Right kidney (tissue), 9 donors: ENCODE results near the gene TMEM223.
"Not testable (repeated sequence)": the region's sequence is repeated elsewhere in the genome, so short reads cannot be mapped to it uniquely, and the experiment has no call there.

Source experiments
- DNase-seq: peaks from one replicate; pipeline ENCODE4 v3.0.0-alpha.2; 2016
- long read RNA-seq, 8 donors: transcript quantifications; one replicate each; lab custom pipeline, GENCODE V29; 2026

TMEM223 gene, protein sequence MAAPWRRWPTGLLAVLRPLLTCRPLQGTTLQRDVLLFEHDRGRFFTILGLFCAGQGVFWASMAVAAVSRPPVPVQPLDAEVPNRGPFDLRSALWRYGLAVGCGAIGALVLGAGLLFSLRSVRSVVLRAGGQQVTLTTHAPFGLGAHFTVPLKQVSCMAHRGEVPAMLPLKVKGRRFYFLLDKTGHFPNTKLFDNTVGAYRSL
- long read RNA-seq, donor 1, transcript TMEM223-201 (2 exons, 1,288 nt), result major isoform, 42 of 119 reads
- long read RNA-seq, donor 1, partial matches to known transcripts, result 17 of 119 reads
- long read RNA-seq, donor 1, other reads (novel, unspliced or antisense), result 57 of 119 reads
- long read RNA-seq, donor 2, transcript TMEM223-201 (2 exons, 1,288 nt), result major isoform, 28 of 92 reads
- long read RNA-seq, donor 2, partial matches to known transcripts, result 21 of 92 reads
- long read RNA-seq, donor 2, other reads (novel, unspliced or antisense), result 42 of 92 reads
- long read RNA-seq, donor 3, transcript TMEM223-201 (2 exons, 1,288 nt), result major isoform, 17 of 17 reads
- long read RNA-seq, donor 3, partial matches to known transcripts, result 0 of 17 reads
- long read RNA-seq, donor 3, other reads (novel, unspliced or antisense), result 0 of 17 reads
- long read RNA-seq, donor 4, transcript TMEM223-201 (2 exons, 1,288 nt), result major isoform, 28 of 30 reads
- long read RNA-seq, donor 4, partial matches to known transcripts, result 0 of 30 reads
- long read RNA-seq, donor 4, other reads (novel, unspliced or antisense), result 0 of 30 reads
- long read RNA-seq, donor 5, transcript TMEM223-201 (2 exons, 1,288 nt), result major isoform, 27 of 30 reads
- long read RNA-seq, donor 5, partial matches to known transcripts, result 0 of 30 reads
- long read RNA-seq, donor 5, other reads (novel, unspliced or antisense), result 0 of 30 reads
- long read RNA-seq, donor 6, transcript TMEM223-201 (2 exons, 1,288 nt), result major isoform, 20 of 31 reads
- long read RNA-seq, donor 6, partial matches to known transcripts, result 9 of 31 reads
- long read RNA-seq, donor 6, other reads (novel, unspliced or antisense), result 0 of 31 reads
- long read RNA-seq, donor 7, transcript TMEM223-201 (2 exons, 1,288 nt), result major isoform, 33 of 74 reads
- long read RNA-seq, donor 7, partial matches to known transcripts, result 38 of 74 reads
- long read RNA-seq, donor 7, other reads (novel, unspliced or antisense), result 0 of 74 reads
- long read RNA-seq, donor 8, transcript TMEM223-201 (2 exons, 1,288 nt), result major isoform, 18 of 19 reads
- long read RNA-seq, donor 8, partial matches to known transcripts, result 0 of 19 reads
- long read RNA-seq, donor 8, other reads (novel, unspliced or antisense), result 0 of 19 reads

- peak; percentile 84 for DNase-seq
These were observed at the start of gene TMEM223 for GRCh38 chr11:62791501-62792201. Gene TMEM223 (minus strand): TSS chr11:62792006. CDS start chr11:62791994, 12 bp downstream.

DNA sequence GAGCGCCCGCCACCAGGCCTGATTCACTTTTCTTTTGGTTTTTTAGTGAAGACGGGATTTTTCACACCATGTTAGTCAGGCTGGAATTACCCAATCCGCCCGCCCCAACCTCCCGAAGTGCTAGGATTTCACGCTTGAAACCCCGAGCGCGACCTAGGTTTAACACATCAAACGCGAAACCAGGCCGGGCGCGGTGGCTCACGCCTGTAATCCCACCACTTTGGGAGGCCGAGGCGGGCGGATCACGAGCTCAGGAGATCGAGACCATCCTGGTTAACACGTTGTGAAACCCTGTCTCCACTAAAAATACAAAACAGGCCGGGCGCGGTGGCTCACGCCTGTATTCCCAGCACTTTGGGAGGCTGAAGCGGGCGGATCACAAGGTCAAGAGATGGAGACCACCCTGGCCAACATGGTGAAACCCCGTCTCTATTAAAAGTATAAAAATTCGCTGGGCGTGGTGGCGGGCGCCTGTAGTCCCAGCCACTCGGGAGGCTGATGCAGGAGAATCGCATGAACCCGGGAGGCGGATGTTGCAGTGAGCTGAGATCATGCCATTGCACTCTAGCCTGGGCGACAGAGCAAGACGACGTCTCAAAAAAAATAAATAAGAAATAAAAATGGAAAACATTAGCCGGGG is 49.0 kb upstream of the TMEM223 start:
- not testable (repeated sequence) for DNase-seq

GRCh38 chr11:62839050-62839945 is 47.5 kb upstream of the TMEM223 start, which contains the start of gene WDR74:
Gene WDR74 (minus strand): TSS chr11:62839590. CDS start chr11:62839570, 20 bp downstream.
- peak; percentile 85 for DNase-seq

DNA sequence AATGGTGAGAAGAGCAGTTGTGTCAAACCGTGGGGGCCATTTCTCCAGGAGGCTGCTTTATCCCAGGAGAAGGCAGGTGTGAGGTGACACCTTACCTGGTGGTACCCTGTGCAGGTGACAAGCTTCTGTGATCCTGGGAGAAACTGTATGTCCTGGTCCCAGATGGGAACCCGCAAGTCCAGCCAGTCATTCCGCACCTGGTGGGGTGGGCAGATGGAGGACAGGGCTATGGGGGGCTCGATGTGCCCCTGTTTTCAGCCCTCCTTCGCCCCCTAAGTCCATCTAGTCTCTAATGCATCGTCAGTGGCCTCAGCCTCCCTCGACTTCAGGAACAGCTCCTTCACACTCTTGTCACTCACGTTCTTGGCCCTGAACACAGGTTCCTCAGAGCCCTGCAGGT is 43.5 kb upstream of the TMEM223 start:
- DNase-seq, result no peak

DNA sequence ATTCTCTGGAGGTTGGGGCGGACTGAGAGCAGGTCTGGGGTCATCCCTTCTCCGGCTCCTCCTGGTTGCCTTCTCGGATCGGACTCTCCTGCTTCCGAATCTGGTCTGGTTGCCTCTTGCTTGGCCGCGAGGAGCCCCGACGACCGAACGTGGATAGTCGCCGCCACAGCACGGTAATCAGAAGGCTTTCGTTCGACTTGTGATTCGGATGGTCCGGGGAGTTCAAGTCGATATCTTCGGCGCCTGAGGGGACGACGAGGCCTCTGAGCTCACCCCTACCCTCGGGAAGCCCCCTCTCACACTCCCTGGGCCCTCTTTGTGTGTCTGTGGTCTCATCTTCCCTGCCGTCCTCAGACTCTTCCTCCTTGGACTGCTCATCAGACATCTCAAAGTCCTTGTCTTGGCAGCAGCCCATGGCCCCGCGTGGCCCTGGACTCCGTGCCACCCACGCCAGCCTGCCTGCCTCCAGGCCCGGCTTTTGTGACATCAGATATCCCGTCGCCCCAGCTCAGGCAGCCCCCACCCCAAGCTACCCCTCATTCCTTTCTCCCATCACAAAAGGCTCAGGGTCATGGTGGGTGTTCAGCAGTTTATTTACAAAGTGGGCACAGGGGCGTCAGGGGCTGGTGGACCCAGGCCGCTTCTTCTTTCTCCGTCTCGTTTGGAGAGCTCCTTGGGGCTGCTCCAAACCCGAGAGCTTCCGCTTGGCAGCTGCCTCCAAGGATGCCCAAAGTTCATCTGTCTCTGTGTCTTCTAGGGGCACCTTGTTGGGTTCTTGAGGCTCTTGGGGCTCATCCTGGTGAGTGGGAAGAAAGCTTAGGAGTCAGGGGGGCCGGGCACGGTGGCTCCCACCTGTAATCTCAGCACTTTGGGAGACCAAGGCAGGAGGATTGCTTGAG is 40.8 kb upstream of the TMEM223 start, which contains the start of gene TEX54:
TSS of gene TEX54 (minus strand) at position 506 of the 899 bp plus-strand sequence.
- DNase-seq, result peak; percentile 93

DNA sequence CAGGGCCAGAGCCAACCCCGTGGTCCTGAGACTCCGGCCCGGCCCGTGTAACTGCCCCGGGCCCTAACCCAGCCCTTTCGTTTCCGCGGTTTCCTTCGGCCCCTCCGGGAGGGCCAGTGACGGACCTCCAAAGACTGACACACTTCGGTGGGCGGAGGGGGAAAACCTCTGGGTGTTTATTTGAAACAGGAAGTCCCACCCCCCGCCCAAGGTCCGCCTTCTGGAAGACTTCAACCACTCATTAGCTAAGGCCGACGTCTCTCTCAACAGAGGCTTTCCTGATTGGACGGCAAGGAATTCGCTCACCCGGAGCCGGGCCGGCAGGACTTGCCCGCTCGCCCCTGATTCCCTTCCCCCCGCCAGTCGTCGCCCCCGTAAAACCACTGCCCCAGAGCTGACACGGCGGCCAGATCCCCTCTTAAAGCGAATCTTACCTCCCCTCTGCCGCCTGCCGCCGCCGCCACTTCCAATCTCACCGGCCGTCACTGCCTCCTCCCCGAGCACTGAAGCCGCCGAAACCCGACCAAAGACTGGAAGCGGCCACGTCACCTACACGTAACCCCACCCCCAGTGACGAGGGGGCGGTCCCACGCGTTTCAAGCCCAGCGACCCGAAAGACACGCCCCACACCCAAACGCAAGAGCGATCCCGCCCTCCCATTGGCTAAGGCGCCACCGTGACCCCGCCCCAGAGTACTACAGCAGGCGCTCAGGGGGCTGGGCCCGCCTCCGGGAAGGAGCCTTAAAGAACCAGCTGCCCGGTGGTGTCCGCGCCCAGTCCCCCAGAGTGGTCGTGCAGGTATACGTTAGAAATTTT is 39.9 kb upstream of the TMEM223 start, which contains the start of gene STX5:
TSS of gene STX5 (minus strand) at position 532 of the 816 bp plus-strand sequence. CDS start 808 bp downstream, outside the sequence.
- peak; percentile 98 for DNase-seq

DNA sequence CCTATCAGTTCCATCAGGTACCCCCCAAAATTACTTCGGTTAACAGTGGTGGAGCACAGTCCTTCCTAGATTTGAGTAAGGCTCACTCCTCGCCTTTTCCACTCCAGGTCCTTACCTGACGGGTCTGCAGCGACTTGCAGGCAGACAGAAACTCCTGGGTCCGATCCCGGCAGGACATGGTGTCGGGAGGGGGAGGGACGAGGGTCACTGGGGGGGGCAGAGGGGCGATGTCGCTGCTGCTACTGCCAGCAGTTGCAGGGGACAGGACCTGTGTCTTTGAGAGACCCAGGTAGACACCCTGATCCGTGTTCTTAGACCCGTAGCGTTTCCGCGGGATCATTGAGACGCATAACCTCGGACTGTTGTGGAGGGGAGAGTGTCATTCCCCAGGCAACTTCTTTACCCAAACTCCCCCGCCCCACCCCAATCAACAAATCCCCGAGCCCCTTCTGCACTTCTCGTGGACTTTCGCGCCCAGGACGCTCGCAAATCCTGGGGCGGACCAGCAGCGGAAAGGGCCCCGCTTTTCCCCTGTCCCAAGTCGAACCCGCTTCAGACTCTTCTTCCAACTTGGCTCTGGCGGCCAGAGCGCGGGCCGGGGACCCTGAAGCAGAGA is 39.2 kb upstream of the TMEM223 start:
- no peak for DNase-seq

DNA sequence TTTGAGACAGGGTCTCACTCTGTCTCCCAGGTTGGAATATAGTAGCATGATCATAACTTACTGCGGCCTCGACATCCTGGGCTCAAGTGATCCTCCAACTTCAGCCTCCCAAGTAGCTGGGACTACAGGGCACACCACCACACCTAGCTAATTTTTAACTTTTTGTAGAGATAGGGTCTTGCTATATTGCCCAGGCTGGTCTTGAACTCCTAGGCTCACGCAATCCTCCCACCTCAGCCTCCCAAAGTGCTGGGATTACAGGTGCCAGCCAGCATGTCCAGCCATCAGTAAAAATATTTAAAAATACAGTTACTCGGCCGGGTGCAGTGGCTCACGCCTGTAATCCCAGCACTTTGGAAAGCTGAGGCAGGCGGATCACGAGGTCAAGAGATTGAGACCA is 36.3 kb upstream of the TMEM223 start:
- DNase-seq, result not testable (repeated sequence)

GRCh38 chr11:62823677-62824076 is 31.9 kb upstream of the TMEM223 start:
- DNase-seq, result no peak

DNA sequence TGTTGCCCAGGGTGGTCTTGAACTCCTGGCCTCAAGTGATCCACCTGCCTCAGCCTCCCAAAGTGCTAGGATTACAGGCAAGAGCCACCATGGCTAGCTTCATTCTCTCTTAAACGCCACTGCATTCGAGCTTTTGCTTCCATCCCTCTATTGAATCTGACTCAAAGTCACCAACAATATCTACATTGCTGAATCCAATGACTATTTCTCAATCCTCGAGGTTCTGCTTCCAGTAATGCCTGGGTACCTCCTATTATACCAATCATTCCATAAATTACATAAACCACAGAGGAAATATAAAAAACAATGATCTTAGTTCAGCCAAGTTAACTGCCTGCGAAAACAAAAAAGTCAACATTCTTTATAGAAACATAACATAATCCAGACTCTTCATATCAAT is 25.3 kb upstream of the TMEM223 start:
- no peak for DNase-seq

GRCh38 chr11:62816557-62816956 is 24.8 kb upstream of the TMEM223 start:
- DNase-seq, result no peak

DNA sequence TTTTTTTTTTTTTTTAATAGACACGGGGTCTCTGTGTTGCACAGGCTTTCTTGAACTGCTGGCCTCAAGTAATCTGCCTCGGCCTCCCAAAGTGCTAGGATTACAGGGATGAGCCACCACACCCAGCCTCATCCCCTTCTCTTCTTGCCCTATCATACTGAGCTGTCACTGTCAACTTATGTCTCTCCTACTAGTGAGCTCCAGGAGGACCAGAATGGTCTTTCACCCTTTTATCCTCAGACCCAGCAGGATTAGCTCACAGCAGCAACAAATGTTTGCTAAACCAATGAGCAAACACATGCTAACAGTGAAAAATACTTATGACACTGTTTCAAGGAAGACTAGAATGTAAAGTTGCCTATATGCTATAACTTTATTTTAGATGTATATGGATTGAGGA is 19.9 kb upstream of the TMEM223 start:
- DNase-seq, result no peak

DNA sequence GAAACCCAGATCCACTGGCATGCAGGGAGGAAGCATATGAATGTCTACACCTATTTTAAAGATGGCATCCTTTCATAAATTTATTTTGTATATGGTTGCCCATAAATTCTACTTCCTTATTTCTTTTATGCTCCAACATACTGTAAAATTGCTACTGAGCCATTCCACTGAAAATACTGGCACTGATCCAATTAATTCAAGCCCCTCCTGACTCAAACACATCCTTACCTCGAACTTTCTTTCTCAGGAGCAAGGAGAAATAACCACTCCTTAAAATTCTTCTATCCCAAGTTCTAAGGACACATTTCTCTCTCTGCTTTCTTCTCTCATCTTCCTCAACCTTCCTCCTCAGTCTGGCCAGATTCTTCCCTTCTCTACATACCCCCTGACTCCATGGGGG is 18.9 kb upstream of the TMEM223 start:
- DNase-seq, result no peak

DNA sequence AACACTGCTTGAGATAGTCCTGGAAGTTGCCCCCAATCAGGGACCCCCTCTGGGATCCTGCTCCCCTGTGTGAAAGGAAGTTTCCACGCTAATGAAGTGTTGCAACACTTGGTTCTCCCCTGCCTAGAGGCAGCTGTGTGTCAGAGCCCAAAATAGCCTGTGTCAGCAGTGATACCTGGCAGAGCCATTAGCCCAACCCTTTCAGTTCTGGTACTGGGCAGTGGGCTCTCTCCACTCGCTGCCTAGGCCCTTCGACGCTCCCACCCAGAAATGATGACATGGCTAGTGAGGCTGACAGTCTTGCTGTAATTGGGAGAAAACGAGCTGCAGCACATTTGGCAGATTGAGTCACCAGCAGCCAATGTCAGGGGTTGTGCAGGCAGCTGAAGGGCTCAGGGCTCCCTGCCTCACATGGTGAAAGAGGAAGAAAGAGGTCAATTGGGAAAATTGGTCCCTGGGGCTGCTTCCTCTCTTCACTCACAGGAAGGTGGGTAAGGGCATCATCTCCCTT is 14.9 kb upstream of the TMEM223 start:
- no peak for DNase-seq

- DNase-seq, result peak; percentile 30
These were observed 14.2 kb upstream of the TMEM223 start for GRCh38 chr11:62805961-62806441.

DNA sequence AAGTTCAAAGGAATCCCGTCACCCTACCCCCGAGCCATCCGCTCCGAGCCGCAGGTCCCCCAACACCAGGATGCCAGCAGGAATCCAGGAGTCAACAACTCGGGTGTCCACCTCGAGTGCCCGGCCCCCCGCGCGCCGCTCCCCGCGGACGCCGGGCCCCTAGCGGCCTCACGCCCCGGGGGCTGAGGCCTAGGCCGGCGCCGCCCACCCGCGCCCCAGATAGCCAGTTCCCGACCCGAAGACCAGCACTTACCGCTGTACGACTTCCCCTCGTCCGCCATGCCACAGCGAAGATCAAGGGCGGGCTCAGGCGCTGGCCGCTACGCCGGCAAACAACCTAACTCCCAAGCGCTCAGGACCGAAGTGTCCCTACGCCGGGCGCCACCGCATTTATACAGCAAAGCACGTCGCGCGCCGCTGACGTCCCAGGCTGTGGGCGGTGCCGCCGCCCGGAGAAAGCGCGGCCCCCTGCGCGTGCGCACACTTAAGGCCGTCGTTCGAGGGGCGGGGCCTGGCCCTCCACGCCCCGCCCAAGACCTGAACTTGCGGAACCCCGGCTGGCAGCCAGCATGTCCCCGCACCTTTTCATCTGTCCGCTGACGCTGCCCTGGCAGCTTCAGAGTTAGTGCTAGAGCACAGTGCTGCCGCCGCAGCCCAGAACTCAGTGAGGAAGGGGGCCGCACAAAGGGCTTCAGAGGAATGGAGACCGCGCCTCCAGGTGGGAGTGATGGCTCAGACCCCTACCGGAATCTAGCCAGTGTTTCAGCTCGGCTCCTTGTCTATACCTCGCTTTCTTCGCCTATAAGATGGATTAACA is 13.5 kb upstream of the TMEM223 start, which contains the start of gene NXF1:
TSS of gene NXF1 (minus strand) at position 365 of the 817 bp plus-strand sequence. CDS start at position 281, 84 bp downstream.
- peak; percentile 99 for DNase-seq
